ENCODE data around the gene KRTAP3-3.

KRTAP3-3 gene

GRCh38 chr17:40956401-40957254 is 37.3 kb downstream of the KRTAP3-3 start:
- no peak for DNase-seq

GRCh38 chr17:40953881-40954280 is 40.1 kb downstream of the KRTAP3-3 start:
- DNase-seq = no peak

GRCh38 chr17:40952661-40953060 is 41.3 kb downstream of the KRTAP3-3 start:
- DNase-seq = no peak

GRCh38 chr17:40952154-40952553 is 41.8 kb downstream of the KRTAP3-3 start:
- DNase-seq = no peak

GRCh38 chr17:40951011-40951622 is 42.8 kb downstream of the KRTAP3-3 start:
- no peak for DNase-seq

- DNase-seq = no peak
Observed at GRCh38 chr17:40950176-40950575, 43.8 kb downstream of the KRTAP3-3 start.

- no peak for DNase-seq
Observed at GRCh38 chr17:40949418-40949817, 44.5 kb downstream of the KRTAP3-3 start.

GRCh38 chr17:40947929-40948328 is 46.0 kb downstream of the KRTAP3-3 start:
- DNase-seq = no peak

GRCh38 chr17:40945414-40945813 is 48.5 kb downstream of the KRTAP3-3 start:
- DNase-seq = no peak

GRCh38 chr17:40944531-40944930 is 49.4 kb downstream of the KRTAP3-3 start:
- no peak for DNase-seq

All from NCI-H187 treated with DMSO at 0.1 percent for 48 hours (cell line).